ENCODE measurements around the gene ZDHHC20.

The ZDHHC20 gene

DNA sequence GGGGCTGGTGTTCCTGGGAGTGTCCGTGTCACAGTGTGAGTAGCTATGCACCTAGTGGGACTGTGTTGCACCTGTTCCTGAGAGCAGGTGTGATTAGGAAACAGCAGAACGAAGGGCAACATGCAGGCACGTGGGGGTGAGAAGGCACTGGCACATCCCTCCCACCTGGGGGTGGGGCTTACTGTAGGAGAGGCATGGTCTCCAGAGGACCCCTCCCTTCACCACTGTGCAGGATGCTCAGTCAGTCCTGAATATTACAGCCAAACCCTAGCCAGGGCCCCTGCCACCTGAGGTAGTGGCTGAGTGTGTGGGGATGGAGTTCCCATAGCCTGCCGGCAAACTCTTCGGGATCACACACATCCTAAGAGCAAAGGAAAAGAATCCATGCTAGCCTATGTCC lies 99.2 kb downstream of the ZDHHC20 start:
- H3K9me3 ChIP-seq (ENCODE audit: control insufficient read depth, insufficient read depth, low read depth, low read length), result no peaks in the 10 kb centered on the region
- no peaks in the 10 kb centered on the region for H3K36me3 ChIP-seq (ENCODE audit: control insufficient read depth in 2 of 2, insufficient read depth in 1 of 2, low read length in 2 of 2)
- ChIA-PET POLR2A (no interaction called here), CTCF (no interaction called here)
- H3K4me3 ChIP-seq (ENCODE audit: low read depth, low read length), result no peak overlapping the region
- H3K27ac ChIP-seq (ENCODE audit: extremely low read depth, low read depth, low read length), result no peak overlapping the region
- no peak for TF ChIP-seq ZBTB8A (tag by site-specific recombination; IDR thresholded peaks at IDR 0.05)
- TF ChIP-seq, protein P1, sequence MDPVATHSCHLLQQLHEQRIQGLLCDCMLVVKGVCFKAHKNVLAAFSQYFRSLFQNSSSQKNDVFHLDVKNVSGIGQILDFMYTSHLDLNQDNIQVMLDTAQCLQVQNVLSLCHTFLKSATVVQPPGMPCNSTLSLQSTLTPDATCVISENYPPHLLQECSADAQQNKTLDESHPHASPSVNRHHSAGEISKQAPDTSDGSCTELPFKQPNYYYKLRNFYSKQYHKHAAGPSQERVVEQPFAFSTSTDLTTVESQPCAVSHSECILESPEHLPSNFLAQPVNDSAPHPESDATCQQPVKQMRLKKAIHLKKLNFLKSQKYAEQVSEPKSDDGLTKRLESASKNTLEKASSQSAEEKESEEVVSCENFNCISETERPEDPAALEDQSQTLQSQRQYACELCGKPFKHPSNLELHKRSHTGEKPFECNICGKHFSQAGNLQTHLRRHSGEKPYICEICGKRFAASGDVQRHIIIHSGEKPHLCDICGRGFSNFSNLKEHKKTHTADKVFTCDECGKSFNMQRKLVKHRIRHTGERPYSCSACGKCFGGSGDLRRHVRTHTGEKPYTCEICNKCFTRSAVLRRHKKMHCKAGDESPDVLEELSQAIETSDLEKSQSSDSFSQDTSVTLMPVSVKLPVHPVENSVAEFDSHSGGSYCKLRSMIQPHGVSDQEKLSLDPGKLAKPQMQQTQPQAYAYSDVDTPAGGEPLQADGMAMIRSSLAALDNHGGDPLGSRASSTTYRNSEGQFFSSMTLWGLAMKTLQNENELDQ (tag by site-specific recombination; IDR thresholded peaks at IDR 0.05; ENCODE audit: low read depth), result no peak
- no peak for TF ChIP-seq ZFP69B (tag by site-specific recombination; IDR thresholded peaks at IDR 0.05)
- no peak for TF ChIP-seq ZNF530 (tag by site-specific recombination; IDR thresholded peaks at IDR 0.05; ENCODE audit: low read depth)
- no peak for TF ChIP-seq ZNF558 (tag by site-specific recombination; IDR thresholded peaks at IDR 0.05)
- TF ChIP-seq, protein P2, sequence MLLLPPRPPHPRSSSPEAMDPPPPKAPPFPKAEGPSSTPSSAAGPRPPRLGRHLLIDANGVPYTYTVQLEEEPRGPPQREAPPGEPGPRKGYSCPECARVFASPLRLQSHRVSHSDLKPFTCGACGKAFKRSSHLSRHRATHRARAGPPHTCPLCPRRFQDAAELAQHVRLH (tag by site-specific recombination; IDR thresholded peaks at IDR 0.05), result no peak
- TF ChIP-seq ZNF169 (tag by site-specific recombination; IDR thresholded peaks at IDR 0.05), result no peak
- no peak for TF ChIP-seq KLF7 (tag by site-specific recombination; IDR thresholded peaks at IDR 0.05; ENCODE audit: borderline replicate concordance)
- no peak for TF ChIP-seq ZFP3 (tag by site-specific recombination; IDR thresholded peaks at IDR 0.05; ENCODE audit: low read depth)
- TF ChIP-seq ZNF292 (tag by site-specific recombination; IDR thresholded peaks at IDR 0.05; ENCODE audit: borderline replicate concordance, low read depth), result no peak
- TF ChIP-seq GLI4 (tag by site-specific recombination; IDR thresholded peaks at IDR 0.05), result no peak
- no peaks in the 10 kb centered on the region for H3K4me1 ChIP-seq (ENCODE audit: control insufficient read depth, insufficient read depth, low read length)

DNA sequence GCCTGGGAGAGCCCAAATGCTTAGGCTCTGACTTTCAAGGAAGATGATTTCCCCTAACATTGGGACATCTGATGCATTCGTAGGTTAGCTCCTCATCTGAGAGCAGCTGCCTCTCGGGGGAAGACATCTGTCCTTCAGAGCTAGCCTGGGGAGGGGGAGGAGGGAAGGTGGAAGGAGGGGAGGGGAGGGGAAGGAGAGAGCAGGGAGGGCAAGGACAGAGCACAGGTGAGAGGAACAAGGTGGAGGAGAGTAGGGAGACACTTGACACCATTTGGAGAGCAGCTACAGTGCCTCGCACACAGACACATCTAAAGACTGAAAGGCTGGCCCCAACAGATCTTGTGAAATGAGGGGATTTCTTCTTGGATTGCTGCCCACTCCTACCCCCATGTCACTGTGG lies 103.8 kb downstream of the ZDHHC20 start:
- H3K4me1 ChIP-seq (ENCODE audit: control insufficient read depth, insufficient read depth, low read length), result no peaks in the 10 kb centered on the region
- TF ChIP-seq, protein P3, sequence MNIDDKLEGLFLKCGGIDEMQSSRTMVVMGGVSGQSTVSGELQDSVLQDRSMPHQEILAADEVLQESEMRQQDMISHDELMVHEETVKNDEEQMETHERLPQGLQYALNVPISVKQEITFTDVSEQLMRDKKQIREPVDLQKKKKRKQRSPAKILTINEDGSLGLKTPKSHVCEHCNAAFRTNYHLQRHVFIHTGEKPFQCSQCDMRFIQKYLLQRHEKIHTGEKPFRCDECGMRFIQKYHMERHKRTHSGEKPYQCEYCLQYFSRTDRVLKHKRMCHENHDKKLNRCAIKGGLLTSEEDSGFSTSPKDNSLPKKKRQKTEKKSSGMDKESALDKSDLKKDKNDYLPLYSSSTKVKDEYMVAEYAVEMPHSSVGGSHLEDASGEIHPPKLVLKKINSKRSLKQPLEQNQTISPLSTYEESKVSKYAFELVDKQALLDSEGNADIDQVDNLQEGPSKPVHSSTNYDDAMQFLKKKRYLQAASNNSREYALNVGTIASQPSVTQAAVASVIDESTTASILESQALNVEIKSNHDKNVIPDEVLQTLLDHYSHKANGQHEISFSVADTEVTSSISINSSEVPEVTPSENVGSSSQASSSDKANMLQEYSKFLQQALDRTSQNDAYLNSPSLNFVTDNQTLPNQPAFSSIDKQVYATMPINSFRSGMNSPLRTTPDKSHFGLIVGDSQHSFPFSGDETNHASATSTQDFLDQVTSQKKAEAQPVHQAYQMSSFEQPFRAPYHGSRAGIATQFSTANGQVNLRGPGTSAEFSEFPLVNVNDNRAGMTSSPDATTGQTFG (tag by site-specific recombination; IDR thresholded peaks at IDR 0.05; ENCODE audit: borderline replicate concordance), result no peak
- TF ChIP-seq HOXC10 (CRISPR knock-in tag; IDR thresholded peaks at IDR 0.05) (no peak), ZNF433 (tag by site-specific recombination; IDR thresholded peaks at IDR 0.05; ENCODE audit: low read depth) (no peak), OVOL3 (tag by site-specific recombination; IDR thresholded peaks at IDR 0.05) (no peak), PRDM1 (tag by site-specific recombination; IDR thresholded peaks at IDR 0.05) (no peak), ZBTB48 (tag by site-specific recombination; IDR thresholded peaks at IDR 0.05) (no peak), KLF8 (tag by site-specific recombination; IDR thresholded peaks at IDR 0.05) (no peak), ZNF600 (tag by site-specific recombination; IDR thresholded peaks at IDR 0.05) (no peak), ZNF266 (tag by site-specific recombination; IDR thresholded peaks at IDR 0.05; ENCODE audit: low read depth) (no peak), ZNF658 (tag by site-specific recombination; IDR thresholded peaks at IDR 0.05) (no peak), REPIN1 (tag by site-specific recombination; IDR thresholded peaks at IDR 0.05; ENCODE audit: low read depth) (no peak), ZNF629 (tag by site-specific recombination; IDR thresholded peaks at IDR 0.05) (no peak), ZNF501 (tag by site-specific recombination; IDR thresholded peaks at IDR 0.05) (no peak)
- TF ChIP-seq, protein P4, sequence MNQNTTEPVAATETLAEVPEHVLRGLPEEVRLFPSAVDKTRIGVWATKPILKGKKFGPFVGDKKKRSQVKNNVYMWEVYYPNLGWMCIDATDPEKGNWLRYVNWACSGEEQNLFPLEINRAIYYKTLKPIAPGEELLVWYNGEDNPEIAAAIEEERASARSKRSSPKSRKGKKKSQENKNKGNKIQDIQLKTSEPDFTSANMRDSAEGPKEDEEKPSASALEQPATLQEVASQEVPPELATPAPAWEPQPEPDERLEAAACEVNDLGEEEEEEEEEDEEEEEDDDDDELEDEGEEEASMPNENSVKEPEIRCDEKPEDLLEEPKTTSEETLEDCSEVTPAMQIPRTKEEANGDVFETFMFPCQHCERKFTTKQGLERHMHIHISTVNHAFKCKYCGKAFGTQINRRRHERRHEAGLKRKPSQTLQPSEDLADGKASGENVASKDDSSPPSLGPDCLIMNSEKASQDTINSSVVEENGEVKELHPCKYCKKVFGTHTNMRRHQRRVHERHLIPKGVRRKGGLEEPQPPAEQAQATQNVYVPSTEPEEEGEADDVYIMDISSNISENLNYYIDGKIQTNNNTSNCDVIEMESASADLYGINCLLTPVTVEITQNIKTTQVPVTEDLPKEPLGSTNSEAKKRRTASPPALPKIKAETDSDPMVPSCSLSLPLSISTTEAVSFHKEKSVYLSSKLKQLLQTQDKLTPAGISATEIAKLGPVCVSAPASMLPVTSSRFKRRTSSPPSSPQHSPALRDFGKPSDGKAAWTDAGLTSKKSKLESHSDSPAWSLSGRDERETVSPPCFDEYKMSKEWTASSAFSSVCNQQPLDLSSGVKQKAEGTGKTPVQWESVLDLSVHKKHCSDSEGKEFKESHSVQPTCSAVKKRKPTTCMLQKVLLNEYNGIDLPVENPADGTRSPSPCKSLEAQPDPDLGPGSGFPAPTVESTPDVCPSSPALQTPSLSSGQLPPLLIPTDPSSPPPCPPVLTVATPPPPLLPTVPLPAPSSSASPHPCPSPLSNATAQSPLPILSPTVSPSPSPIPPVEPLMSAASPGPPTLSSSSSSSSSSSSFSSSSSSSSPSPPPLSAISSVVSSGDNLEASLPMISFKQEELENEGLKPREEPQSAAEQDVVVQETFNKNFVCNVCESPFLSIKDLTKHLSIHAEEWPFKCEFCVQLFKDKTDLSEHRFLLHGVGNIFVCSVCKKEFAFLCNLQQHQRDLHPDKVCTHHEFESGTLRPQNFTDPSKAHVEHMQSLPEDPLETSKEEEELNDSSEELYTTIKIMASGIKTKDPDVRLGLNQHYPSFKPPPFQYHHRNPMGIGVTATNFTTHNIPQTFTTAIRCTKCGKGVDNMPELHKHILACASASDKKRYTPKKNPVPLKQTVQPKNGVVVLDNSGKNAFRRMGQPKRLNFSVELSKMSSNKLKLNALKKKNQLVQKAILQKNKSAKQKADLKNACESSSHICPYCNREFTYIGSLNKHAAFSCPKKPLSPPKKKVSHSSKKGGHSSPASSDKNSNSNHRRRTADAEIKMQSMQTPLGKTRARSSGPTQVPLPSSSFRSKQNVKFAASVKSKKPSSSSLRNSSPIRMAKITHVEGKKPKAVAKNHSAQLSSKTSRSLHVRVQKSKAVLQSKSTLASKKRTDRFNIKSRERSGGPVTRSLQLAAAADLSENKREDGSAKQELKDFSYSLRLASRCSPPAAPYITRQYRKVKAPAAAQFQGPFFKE (tag by site-specific recombination; IDR thresholded peaks at IDR 0.05; ENCODE audit: borderline replicate concordance), result no peak
- TF ChIP-seq, protein P5, sequence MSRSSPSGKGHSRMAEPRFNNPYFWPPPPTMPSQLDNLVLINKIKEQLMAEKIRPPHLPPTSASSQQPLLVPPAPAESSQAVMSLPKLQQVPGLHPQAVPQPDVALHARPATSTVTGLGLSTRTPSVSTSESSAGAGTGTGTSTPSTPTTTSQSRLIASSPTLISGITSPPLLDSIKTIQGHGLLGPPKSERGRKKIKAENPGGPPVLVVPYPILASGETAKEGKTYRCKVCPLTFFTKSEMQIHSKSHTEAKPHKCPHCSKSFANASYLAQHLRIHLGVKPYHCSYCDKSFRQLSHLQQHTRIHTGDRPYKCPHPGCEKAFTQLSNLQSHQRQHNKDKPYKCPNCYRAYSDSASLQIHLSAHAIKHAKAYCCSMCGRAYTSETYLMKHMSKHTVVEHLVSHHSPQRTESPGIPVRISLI (tag by site-specific recombination; IDR thresholded peaks at IDR 0.05), result no peak
- H3K36me3 ChIP-seq (ENCODE audit: control insufficient read depth in 2 of 2, insufficient read depth in 1 of 2, low read length in 2 of 2), result no peaks in the 10 kb centered on the region
- H3K4me3 ChIP-seq (ENCODE audit: low read depth, low read length), result no peak overlapping the region
- ChIA-PET CTCF (no interaction called here), POLR2A (no interaction called here)
- no peak overlapping the region for H3K27ac ChIP-seq (ENCODE audit: extremely low read depth, low read depth, low read length)
- no peaks in the 10 kb centered on the region for H3K9me3 ChIP-seq (ENCODE audit: control insufficient read depth, insufficient read depth, low read depth, low read length)

Data from HEK293 (cell line).